CD4-positive, alpha-beta memory T cell (primary cell): ENCODE data around the gene ABCA8. TPM values are rescaled to one million over a fixed set of nuclear protein-coding genes. Genes with fewer than 3 reads are reported as not detected.

Experiments
- polyA plus RNA-seq, 2 donors: library from polyadenylated mRNA; unstranded; fragments of 300-500 nt; fragmentation: Illumina TruSeq; gene quantifications; one replicate each; pipeline ENCODE4 v1.2.3, GENCODE V29; 2021
- total RNA-seq, 2 experiments: library from RNA; stranded (reverse); gene quantifications; one replicate each; pipeline ENCODE4 v1.2.3, GENCODE V29; 2021

The ABCA8 gene
- total and polyA plus RNA-seq, 4 experiments from 2014 or later: not detected

Other genes with a start within 250 kb of the ABCA8 start
- gene ABCA9, start 105.5 kb upstream of the ABCA8 start, total RNA-seq: under 1 TPM; 0.06 TPM
- gene ABCA9, start 105.5 kb upstream of the ABCA8 start, polyA plus RNA-seq: not detected
- under 1 TPM; 0.53 to 0.67 TPM for gene ABCA6, start 186.5 kb upstream of the ABCA8 start, total RNA-seq
- not detected for gene ABCA6, start 186.5 kb upstream of the ABCA8 start, polyA plus RNA-seq